Esophagus muscularis mucosa (tissue), 3 donors: ENCODE measurements around the gene ASPHD2.

Experiments
- CTCF ChIP-seq, 3 experiments: fragments of 200-600 bp in 2 of 3; fragments of 450-650 bp in 1 of 3; sonication (generic) in 2 of 3; IDR thresholded peaks; one replicate each; pipeline ENCODE4 v1.5.1; 2017 to 2019; ENCODE audit warnings: antibody characterized with exemption in 3 of 3, mild to moderate bottlenecking in 2 of 3, moderate library complexity in 1 of 3
- EP300 ChIP-seq: sonication (generic); formaldehyde crosslinking; IDR thresholded peaks from one replicate; pipeline ENCODE4 v1.6.1; 2017; ENCODE audit warnings: antibody characterized with exemption

GRCh38 chr22:26445577-26446275, 16.7 kb downstream of the ASPHD2 start:
- TF ChIP-seq CTCF (IDR thresholded peaks at IDR 0.05), result no peak
- no peak for TF ChIP-seq EP300
